SK-N-DZ (cell line): ENCODE data around the gene MERTK.
A peak's percentile ranks its signal among the peaks of the same experiment; 100 is the strongest.
"Not testable (repeated sequence)": the region's sequence is repeated elsewhere in the genome, so short reads cannot be mapped to it uniquely, and the experiment has no call there.

Source experiments
- DNase-seq: peaks from one replicate; pipeline ENCODE4 v3.0.0-alpha.2; 2015; ENCODE audit warnings: low spot score

MERTK gene

GRCh38 chr2:112041460-112041859 lies 143.1 kb downstream of the MERTK start:
- not testable (repeated sequence) for DNase-seq

GRCh38 chr2:112045446-112046014 lies 147.1 kb downstream of the MERTK start:
- DNase-seq, result no peak

- no peak for DNase-seq
Measured at GRCh38 chr2:112046231-112046630, 147.8 kb downstream of the MERTK start.

- peak; percentile 38 for DNase-seq
Measured at GRCh38 chr2:112047537-112048235, 149.3 kb downstream of the MERTK start.

- no peak for DNase-seq
Measured at GRCh38 chr2:112048236-112048592, 149.8 kb downstream of the MERTK start.

GRCh38 chr2:112048887-112049286 lies 150.5 kb downstream of the MERTK start:
- DNase-seq, result peak; percentile 66

- no peak for DNase-seq
Measured at GRCh38 chr2:112050316-112050715, 151.9 kb downstream of the MERTK start.

- peak; percentile 94 for DNase-seq
Measured at GRCh38 chr2:112053917-112054846, 155.8 kb downstream of the MERTK start.

- peak; percentile 94 for DNase-seq
Measured at GRCh38 chr2:112054847-112055729, 156.7 kb downstream of the MERTK start, which contains the start of gene TMEM87B. Gene TMEM87B (plus strand): TSS chr2:112055269. CDS start chr2:112055592, 323 bp downstream.

- peak; percentile 44 for DNase-seq
Measured at GRCh38 chr2:112055730-112056625, 157.6 kb downstream of the MERTK start.

- DNase-seq, result no peak
Measured at GRCh38 chr2:112056626-112056987, 158.2 kb downstream of the MERTK start.

- no peak for DNase-seq
Measured at GRCh38 chr2:112059671-112060070, 161.3 kb downstream of the MERTK start.

- DNase-seq, result no peak
Measured at GRCh38 chr2:112061299-112061698, 162.9 kb downstream of the MERTK start.

GRCh38 chr2:112061840-112062239 lies 163.4 kb downstream of the MERTK start:
- DNase-seq, result no peak

- no peak for DNase-seq
Measured at GRCh38 chr2:112062894-112063293, 164.5 kb downstream of the MERTK start.

- DNase-seq, result no peak
Measured at GRCh38 chr2:112065486-112065885, 167.1 kb downstream of the MERTK start.

- no peak for DNase-seq
Measured at GRCh38 chr2:112065966-112066365, 167.6 kb downstream of the MERTK start.

GRCh38 chr2:112069794-112070193 lies 171.4 kb downstream of the MERTK start:
- DNase-seq, result not testable (repeated sequence)

- DNase-seq, result no peak
Measured at GRCh38 chr2:112073875-112074274, 175.5 kb downstream of the MERTK start.

- DNase-seq, result no peak
Measured at GRCh38 chr2:112074506-112074905, 176.1 kb downstream of the MERTK start.
